ACC112 (cell line): ENCODE data around the gene TIAM2.
A peak's percentile ranks its signal among the peaks of the same experiment; 100 is the strongest.

Experiments used
- H2AFZ ChIP-seq: fragments of 200-600 bp; sonication (generic); one replicate; pipeline ENCODE4 v1.6.0; 2017; ENCODE audit warnings: antibody characterized with exemption, low read length; ENCODE audit not compliant: unreplicated experiment
- H3K27ac ChIP-seq: fragments of 200-600 bp; sonication (generic); 2 replicates; pipeline ENCODE4 v1.5.1; 2014; ENCODE audit warnings: low read depth, mild to moderate bottlenecking, antibody characterized with exemption, low read length, moderate library complexity
- H3K27me3 ChIP-seq: fragments of 200-600 bp; sonication (generic); 2 replicates; pipeline ENCODE4 v1.6.1; 2014; ENCODE audit warnings: mild to moderate bottlenecking, antibody characterized with exemption, low read length, moderate library complexity, mixed read lengths; ENCODE audit not compliant: insufficient read depth
- H3K36me3 ChIP-seq: fragments of 200-600 bp; sonication (generic); 2 replicates; pipeline ENCODE4 v1.6.1; 2016; ENCODE audit warnings: mild to moderate bottlenecking, antibody characterized with exemption, low read length, moderate library complexity, mixed read lengths; ENCODE audit not compliant: insufficient read depth
- H3K4me1 ChIP-seq: fragments of 200-600 bp; sonication (generic); one replicate; pipeline ENCODE4 v1.6.1; 2016; ENCODE audit warnings: low read length, mixed read lengths; ENCODE audit not compliant: insufficient read depth, unreplicated experiment, control insufficient read depth
- H3K4me3 ChIP-seq: fragments of 200-600 bp; sonication (generic); 2 replicates; pipeline ENCODE4 v1.5.1; 2014; ENCODE audit warnings: mild to moderate bottlenecking, low read depth, low read length
- H3K79me2 ChIP-seq: fragments of 200-600 bp; sonication (generic); one replicate; pipeline ENCODE4 v1.6.0; 2016; ENCODE audit warnings: low read length; ENCODE audit not compliant: control insufficient read depth, unreplicated experiment, insufficient read depth

The TIAM2 gene

DNA sequence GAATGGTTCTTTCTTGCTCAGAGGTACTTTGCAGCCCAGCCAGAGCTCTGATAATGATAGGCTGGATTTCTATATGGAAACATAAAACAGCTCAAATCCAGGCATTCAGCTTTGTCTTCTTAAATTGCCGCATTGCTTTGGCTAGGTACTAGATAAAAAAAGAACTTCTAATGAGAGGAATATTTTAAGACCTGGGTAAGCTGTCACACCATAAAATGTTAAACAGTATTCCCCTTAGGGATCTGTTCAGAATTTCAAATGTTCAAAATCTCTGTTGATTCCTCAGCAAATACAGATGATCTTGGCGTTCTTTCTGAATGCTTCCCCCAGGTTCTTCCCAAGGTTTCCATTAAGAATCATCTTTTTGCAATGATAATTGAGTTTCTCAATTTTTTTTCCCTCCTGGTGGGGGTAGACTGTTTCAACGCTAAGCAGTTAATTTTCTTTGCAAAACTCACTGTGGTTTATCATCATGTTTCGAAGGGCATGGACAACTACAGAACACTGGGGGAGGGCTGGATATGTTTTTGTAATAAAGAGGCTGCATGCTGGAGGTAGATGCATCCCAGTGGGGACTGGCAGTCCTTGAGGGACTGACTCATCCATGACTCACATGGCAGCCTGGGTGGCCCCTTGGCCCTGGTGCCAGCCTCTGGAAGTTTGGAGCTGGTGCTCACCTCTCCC, 31.0 kb downstream of the TIAM2 start:
- Histone ChIP-seq H2AFZ (peak overlapping the region; percentile 35), H3K27ac (peak overlapping the region; percentile 63), H3K79me2 (no peaks in the 10 kb centered on the region), H3K4me1 (peaks cover 21% of the 10 kb centered on the region), H3K27me3 (no peaks in the 10 kb centered on the region), H3K36me3 (no peaks in the 10 kb centered on the region), H3K4me3 (peak overlapping the region; percentile 46; the same call in 1 of the 2 replicates)

DNA sequence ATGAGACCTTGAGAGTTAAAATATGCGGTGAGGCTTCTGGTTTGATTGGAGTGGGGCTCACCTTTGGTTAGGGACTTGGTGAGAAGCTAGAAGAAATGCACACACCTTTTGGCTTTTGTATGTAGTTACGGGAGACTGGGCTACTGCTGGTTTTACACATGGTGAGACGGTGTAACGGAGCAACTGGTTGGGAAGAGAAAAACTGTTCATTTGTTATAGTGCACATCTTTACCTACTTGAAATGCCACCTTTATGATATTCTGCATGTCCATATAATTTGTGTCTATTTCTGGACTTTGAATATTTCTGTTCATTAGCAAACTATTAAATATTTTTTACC, 31.6 kb downstream of the TIAM2 start:
- H3K36me3 ChIP-seq: no peaks in the 10 kb centered on the region
- H3K27me3 ChIP-seq: no peaks in the 10 kb centered on the region
- H3K4me3 ChIP-seq: 0 out of 2 replicates have a peak overlapping the region, but pooled peaks have one; percentile 8
- H3K4me1 ChIP-seq: peaks cover 21% of the 10 kb centered on the region
- H3K27ac ChIP-seq: peak overlapping the region; percentile 40
- no peak overlapping the region for H2AFZ ChIP-seq
- no peaks in the 10 kb centered on the region for H3K79me2 ChIP-seq

DNA sequence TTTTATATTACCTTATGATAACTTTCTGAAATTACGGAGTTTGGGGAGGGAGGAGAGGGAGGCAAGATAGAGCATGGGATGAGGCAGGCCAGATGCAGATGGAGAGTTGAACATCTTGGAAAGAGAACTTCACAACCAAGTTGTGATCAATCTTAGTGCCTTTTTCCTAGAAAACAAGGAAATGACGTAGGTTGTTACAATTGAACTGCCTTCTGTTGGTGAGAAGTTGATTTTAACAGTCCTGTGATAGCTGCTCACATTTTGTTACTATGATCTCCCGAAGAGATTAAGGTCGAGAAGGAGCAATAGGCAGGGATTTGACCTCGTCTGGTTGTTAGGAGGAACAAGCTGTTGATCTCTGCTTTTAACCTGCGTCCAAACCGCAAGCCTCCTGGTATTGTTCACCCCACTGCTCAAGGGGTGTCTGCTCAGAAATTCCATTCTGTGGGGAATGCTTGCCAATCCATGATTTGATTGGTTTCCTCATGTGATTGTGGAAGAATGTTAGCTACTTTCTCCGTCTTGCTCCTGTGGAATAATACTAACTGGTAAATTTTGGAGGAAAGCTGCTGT, 35.1 kb downstream of the TIAM2 start:
- no peaks in the 10 kb centered on the region for H3K27me3 ChIP-seq
- H3K27ac ChIP-seq: no peak overlapping the region
- no peaks in the 10 kb centered on the region for H3K79me2 ChIP-seq
- no peaks in the 10 kb centered on the region for H3K36me3 ChIP-seq
- no peak overlapping the region for H3K4me3 ChIP-seq
- H2AFZ ChIP-seq: no peak overlapping the region
- H3K4me1 ChIP-seq: peaks cover 15% of the 10 kb centered on the region

DNA sequence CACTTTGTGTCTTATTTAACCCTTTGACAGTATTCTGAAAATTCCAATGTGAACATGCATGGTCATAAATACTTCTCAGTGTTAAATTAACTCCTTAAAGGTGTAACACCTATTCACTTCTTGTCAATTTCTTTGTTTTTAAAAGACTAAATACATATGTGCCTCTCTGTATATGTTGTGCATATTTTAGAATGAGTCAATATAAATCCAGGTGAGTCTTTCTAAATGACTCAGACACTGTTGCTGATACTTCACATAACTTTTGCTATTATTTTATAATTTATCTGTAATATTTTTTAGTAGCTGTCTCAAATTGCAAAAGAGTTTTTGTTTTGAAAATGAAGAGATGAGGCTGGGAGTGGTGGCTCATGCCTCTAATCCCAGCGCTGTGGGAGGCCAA, 36.0 kb downstream of the TIAM2 start:
- Histone ChIP-seq H3K36me3 (no peaks in the 10 kb centered on the region), H3K27ac (no peak overlapping the region), H3K4me3 (no peak overlapping the region), H3K4me1 (peaks cover 8% of the 10 kb centered on the region), H3K27me3 (no peaks in the 10 kb centered on the region), H2AFZ (no peak overlapping the region), H3K79me2 (no peaks in the 10 kb centered on the region)

DNA sequence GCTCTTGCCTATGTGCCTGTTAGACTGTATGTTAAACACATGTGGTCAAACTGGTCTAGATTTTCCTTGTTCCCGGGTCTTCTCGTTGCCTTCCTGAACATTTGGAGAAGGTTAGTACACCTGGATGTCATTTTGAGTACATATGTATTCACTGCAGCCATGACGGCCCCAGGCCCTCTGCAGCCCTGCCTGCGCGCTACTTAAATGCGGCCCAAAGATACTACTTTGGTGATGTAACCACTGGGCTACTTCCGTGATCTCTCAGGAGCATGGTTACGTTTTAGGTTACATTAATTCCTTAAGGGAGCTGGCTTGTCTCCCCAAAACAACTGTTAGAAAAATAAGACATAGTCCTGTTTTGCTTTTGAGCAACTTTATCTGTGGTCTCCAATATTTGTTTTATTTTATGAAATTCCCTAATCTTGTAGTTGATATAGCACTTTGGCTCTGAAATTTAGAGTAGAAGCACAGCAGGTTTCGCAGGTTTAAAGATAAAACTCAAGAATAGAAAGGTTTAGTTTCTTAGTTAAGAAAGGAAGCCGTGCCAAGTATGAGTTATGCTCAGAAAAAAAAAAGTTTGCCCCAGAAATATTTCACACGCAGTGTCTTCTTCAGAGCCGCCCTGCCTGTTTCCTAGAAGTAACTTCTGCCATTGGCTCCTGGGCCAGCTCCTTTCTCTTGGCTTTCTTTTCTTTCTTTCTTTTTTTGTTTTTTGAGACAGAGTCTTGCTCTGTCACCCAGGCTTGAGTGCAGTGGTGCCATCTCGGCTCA, 38.1 kb downstream of the TIAM2 start:
- Histone ChIP-seq H3K4me3 (no peak overlapping the region), H3K79me2 (no peaks in the 10 kb centered on the region), H2AFZ (no peak overlapping the region), H3K27me3 (no peaks in the 10 kb centered on the region), H3K4me1 (no peaks in the 10 kb centered on the region), H3K36me3 (no peaks in the 10 kb centered on the region), H3K27ac (no peak overlapping the region)

DNA sequence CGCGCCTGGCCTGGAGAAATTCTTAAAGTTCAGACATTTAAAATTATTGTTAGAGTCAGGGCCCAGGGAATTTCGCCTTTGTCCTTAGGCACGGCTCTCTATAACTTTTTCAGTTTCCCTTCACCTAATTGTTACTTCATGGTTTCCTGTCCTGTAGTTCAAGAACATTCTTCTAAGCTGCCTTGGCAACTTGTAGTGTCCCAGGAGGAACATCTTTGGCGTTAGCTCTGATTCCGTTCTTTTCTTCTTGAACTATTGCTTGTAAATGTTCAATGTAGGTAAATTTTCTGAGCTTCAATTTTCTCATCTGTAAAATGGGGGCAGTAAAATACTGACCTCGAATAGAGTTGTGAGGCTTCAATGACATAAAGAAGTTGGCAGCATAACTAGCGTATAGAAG, 41.8 kb downstream of the TIAM2 start:
- Histone ChIP-seq H3K27me3 (no peaks in the 10 kb centered on the region), H3K4me1 (peaks cover 11% of the 10 kb centered on the region), H2AFZ (no peak overlapping the region), H3K36me3 (no peaks in the 10 kb centered on the region), H3K4me3 (no peak overlapping the region), H3K79me2 (no peaks in the 10 kb centered on the region), H3K27ac (no peak overlapping the region)

DNA sequence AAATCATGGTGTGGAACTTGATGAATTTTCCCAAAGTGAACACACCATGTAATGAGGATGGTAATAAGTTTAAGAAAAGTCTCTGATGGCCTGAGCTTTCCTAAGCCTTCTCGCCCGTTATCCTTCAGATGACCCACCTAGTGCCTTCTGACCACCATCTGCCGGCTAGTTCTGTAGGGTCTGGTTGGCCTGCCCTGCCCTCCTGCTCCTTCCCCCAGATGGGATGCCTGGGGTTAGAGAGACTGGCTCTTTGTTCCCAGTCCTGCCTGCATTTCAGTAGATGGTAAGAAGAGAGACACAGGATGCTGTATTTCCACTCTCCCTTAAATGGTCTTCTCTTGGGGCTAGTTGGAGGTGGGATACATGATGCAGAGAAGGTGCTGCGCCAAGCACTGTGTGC, 43.0 kb downstream of the TIAM2 start:
- Histone ChIP-seq H3K36me3 (no peaks in the 10 kb centered on the region), H3K27me3 (no peaks in the 10 kb centered on the region), H3K27ac (no peak overlapping the region), H3K4me1 (peaks cover 14% of the 10 kb centered on the region), H3K79me2 (no peaks in the 10 kb centered on the region), H2AFZ (no peak overlapping the region), H3K4me3 (no peak overlapping the region)

DNA sequence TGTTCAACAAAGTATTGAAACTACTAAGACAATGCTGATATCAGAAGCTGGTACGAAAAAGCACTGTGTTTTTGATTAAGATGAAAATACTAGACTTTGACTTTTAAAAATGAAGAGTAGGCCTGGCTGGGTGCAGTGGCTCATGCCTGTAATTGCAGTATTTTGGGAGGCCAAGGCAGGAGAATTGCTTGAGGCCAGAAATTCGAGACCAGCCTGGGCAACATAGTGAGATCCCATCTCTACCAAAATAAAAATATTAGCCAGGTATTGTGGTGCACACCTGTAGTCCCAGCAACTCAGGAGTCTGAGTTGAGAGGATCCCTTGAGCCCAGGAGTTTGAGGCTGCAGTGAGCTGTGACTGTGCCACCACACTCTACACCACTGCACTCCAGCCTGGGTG, 43.4 kb downstream of the TIAM2 start:
- no peak overlapping the region for H3K4me3 ChIP-seq
- no peaks in the 10 kb centered on the region for H3K79me2 ChIP-seq
- H2AFZ ChIP-seq: no peak overlapping the region
- no peaks in the 10 kb centered on the region for H3K27me3 ChIP-seq
- peaks cover 14% of the 10 kb centered on the region for H3K4me1 ChIP-seq
- H3K36me3 ChIP-seq: no peaks in the 10 kb centered on the region
- no peak overlapping the region for H3K27ac ChIP-seq

DNA sequence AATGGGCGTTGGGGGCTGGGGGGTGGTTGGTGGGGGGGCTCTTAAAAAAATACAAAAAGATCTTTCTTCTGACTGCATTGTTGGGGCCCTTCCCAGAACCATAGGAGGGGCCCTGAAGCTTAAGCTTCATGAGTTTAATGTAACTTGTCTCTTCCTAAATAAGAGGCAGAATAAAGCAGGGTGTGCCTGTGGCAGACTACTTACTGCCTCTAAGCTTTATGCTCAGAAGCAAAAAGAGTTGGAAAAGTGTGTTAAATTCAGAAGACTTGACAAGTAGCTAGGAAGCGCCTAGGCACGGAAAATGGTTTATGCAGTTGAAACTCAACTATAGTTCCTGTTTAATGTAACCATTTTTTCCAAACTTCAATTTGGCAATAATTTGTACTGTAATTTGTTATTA, 44.5 kb downstream of the TIAM2 start:
- Histone ChIP-seq H3K36me3 (no peaks in the 10 kb centered on the region), H3K27me3 (no peaks in the 10 kb centered on the region), H3K4me1 (peaks cover 14% of the 10 kb centered on the region), H3K79me2 (no peaks in the 10 kb centered on the region), H3K4me3 (no peak overlapping the region), H3K27ac (no peak overlapping the region), H2AFZ (no peak overlapping the region)

DNA sequence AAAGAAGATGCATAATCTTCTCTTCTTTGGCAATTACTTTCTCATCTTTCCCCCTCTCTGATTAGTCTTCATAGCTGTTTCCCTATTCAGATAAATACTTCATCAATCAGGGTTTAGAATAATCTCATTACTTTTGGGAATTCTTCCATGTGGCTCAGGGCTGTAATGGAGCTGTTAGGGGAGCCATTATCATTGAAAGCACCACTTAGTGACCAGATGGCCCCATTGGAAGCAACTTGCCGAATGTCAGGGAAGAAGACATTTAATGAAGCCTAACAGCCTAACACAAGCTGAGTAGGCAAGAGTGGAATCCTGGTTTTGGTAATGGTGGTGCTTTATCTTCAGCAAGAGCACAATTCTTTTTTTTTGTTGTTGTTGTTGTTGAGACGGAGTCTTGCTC, 45.0 kb downstream of the TIAM2 start:
- H3K4me1 ChIP-seq: peaks cover 14% of the 10 kb centered on the region
- no peaks in the 10 kb centered on the region for H3K36me3 ChIP-seq
- no peak overlapping the region for H3K4me3 ChIP-seq
- no peaks in the 10 kb centered on the region for H3K27me3 ChIP-seq
- H2AFZ ChIP-seq: no peak overlapping the region
- no peak overlapping the region for H3K27ac ChIP-seq
- no peaks in the 10 kb centered on the region for H3K79me2 ChIP-seq
